NOMO-1 (cell line): Measurements from ENCODE around the gene FNDC4.
"Not testable (repeated sequence)": the region's sequence is repeated elsewhere in the genome, so short reads cannot be mapped to it uniquely, and the experiment has no call there.

Experiments
- DNase-seq, 2 experiments: peaks; one replicate each; lab custom pipeline; 2025; ENCODE audit not compliant: unreplicated experiment in 2 of 2; lab: John Stamatoyannopoulos, UW

The FNDC4 gene, protein sequence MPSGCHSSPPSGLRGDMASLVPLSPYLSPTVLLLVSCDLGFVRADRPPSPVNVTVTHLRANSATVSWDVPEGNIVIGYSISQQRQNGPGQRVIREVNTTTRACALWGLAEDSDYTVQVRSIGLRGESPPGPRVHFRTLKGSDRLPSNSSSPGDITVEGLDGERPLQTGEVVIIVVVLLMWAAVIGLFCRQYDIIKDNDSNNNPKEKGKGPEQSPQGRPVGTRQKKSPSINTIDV

GRCh38 chr2:27494944-27495554 lies at the start of gene FNDC4:
TSS of gene FNDC4 (minus strand) at chr2:27495200. CDS start at chr2:27494679, 521 bp downstream.
- no peak for DNase-seq

GRCh38 chr2:27544143-27544821 lies 49.3 kb upstream of the FNDC4 start:
- no peak for DNase-seq

DNA sequence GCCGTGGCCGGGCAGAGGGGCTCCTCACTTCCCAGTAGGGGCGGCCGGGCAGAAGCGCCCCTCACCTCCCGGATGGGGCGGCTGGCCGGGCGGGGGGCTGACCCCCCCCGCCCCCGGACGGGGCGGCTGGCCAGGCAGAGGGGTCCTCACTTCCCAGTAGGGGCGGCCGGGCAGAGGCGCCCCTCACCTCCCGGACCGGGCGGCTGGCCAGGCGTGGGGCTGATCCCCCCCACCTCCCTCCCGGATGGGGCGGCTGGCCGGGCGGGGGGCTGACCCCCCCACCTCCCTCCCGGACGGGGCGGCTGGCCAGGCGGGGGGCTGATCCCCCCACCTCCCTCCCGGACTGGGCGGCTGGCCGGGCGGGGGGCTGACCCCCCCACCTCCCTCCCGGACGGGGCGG lies 44.6 kb upstream of the FNDC4 start:
- DNase-seq, result not testable (repeated sequence)

- not testable (repeated sequence) for DNase-seq
Measured at GRCh38 chr2:27538839-27539450, 43.9 kb upstream of the FNDC4 start.

DNA sequence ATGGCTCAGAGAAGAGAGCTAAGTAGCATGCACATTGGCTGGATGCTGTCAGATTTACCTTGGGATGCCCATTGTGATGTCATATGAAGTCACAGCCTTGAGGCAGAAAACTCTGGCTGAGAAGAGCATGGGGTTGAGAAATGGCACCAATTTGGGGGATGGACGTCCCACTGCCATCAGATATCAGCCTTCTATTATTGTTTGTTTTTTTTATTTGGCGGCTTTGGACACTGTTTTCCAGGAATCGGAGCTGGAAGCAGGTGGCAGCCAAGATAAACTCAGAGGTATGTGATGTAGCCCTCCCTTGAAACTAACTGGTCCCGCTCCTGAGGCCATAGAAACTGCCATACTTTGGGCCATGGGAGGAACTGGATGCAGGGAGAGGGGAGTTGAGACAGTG lies 42.3 kb upstream of the FNDC4 start:
- no peak for DNase-seq

DNA sequence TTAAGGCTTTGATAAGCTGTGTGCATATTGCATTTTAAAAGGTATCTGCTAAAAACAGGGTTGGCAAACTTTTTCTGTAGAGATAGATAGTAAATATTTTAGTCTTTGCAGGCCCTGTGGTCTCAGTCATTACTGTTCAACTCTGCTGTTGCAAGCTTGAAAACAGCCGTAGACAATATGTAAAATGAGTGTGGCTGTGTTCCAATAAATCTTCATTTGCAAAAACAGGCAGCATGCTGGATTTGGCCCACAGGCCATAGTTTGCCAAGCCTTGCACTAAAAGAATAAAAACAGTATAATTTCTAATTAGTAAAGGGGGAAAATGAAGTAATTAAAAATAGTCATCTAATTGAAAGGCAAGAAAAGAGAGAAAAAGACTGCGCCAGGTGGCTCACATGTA lies 37.0 kb upstream of the FNDC4 start:
- DNase-seq, result no peak

GRCh38 chr2:27527182-27527581 lies 32.2 kb upstream of the FNDC4 start:
- no peak for DNase-seq

DNA sequence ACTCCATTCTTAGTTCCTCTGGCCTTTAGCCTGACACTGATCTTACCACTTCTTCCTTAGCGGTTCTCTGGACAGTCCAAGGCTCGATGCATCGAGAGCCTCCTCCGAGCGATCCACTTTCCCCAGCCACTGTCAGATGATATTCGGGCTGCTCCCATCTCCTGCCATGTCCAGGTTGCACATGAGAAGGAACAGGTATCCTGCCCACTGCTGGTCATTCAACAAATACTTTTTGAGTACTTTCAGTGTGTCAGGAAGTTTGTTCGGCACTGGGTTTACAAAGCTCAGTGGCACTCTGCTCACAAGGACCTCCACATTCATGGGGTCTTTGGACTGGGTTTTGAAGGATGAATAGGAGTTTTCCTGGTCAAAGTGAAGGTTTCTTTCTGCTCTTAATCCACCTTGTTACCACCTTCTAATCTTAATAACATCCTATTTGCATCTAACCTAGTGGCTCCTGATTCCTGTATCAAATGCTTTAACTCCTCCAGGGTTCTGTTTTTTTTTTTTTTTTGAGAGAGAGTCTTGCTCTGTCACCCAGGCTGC lies 27.5 kb upstream of the FNDC4 start:
- DNase-seq, result no peak

- no peak for DNase-seq
Measured at GRCh38 chr2:27520316-27520715, 25.3 kb upstream of the FNDC4 start.

GRCh38 chr2:27518782-27519113 lies 23.7 kb upstream of the FNDC4 start:
- DNase-seq, result no peak

DNA sequence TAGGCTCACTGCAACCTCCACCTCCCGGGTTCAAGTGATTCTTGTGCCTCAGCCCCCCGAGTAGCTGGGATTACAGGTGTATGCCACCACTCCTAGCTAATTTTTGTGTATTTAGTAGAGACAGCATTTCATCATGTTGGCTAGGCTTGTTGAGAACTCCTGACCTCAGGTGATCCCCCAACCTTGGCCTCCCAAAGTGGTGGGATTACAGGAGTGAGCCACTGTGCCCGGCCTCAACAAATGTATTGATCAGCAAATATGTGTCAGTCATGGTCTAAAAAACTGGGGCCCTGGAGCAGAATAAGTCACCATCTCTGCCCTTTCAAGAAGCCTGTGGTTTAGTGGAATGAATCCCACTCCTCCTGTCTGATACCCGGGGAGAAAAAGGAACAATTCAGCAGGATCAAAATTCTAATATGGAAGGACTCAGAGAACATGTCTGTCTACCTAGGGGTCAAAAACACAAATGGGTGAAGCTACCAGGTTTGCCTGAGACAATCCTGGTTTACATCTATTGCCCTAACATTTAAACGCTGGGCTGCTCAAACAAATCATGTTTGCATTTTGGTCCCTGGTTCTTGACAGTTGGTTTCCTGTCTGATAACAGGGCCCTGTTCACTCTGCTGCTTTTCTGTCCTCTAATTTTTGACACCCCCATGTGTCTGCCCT lies 23.2 kb upstream of the FNDC4 start:
- DNase-seq, result no peak

- no peak for DNase-seq
Measured at GRCh38 chr2:27509326-27509725, 14.3 kb upstream of the FNDC4 start.

- no peak for DNase-seq
Measured at GRCh38 chr2:27507293-27507692, 12.3 kb upstream of the FNDC4 start.

DNA sequence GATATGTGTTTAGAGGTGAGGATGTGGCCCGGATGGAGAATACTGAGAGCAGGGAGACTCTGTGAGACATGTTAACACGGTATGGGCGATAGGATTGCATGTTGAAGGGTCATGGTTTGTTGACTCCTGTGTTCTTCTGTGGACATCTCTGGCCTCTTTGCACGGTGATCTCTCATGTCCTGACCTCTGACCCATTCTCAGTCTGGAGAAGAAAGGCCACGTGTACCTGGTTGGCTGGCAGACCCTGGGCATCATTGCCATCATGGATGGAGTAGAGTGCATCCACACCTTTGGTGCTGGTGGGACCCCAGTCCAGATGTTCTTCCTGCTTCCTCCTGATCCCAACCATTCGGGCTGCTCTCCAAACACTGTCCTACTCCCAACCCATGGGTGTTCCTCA lies 11.6 kb upstream of the FNDC4 start:
- DNase-seq, result no peak

DNA sequence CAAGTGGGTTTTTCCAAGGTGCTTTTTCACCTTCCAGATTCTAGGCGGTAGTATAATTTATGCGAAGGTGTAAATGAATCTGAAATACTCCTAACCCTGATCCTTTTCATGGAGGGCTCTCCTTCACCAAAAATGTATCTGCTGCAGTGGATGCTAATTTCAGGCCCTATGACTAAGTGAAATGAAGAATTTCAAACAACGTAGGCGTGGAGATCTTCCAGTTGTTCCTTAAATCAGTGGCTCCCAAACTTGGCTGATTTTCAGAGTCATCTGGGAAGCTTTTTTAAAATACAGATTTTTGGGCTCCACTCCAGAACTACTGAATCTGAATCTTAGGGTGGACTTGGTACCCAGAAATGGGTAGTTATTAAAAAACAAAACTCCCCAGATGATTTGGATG lies 7.1 kb upstream of the FNDC4 start:
- DNase-seq, result no peak

GRCh38 chr2:27501042-27501441 lies 6.0 kb upstream of the FNDC4 start:
- no peak for DNase-seq

- no peak for DNase-seq
Measured at GRCh38 chr2:27498975-27499374, 4.0 kb upstream of the FNDC4 start.

GRCh38 chr2:27497288-27497627 lies 2.3 kb upstream of the FNDC4 start:
- no peak for DNase-seq

- no peak for DNase-seq
Measured at GRCh38 chr2:27496357-27497287, 1.6 kb upstream of the FNDC4 start, which contains the start of gene GCKR. TSS of gene GCKR (plus strand) at chr2:27496839. CDS start at chr2:27496905, 66 bp downstream.

- no peak for DNase-seq
Measured at GRCh38 chr2:27495840-27496356, 898 bp upstream of the FNDC4 start.
